ENCODE results near the gene IMMP2L.
"Not testable (repeated sequence)": the region's sequence is repeated elsewhere in the genome, so short reads cannot be mapped to it uniquely, and the experiment has no call there.

The IMMP2L gene

GRCh38 chr7:111561904-111562732 is at the start of gene IMMP2L:
IMMP2L (minus strand) TSS chr7:111562492.
- DNase-seq = no peak

GRCh38 chr7:111609483-111610254 is 47.4 kb upstream of the IMMP2L start:
- DNase-seq = not testable (repeated sequence)

GRCh38 chr7:111607621-111608020 is 45.3 kb upstream of the IMMP2L start:
- DNase-seq = no peak

GRCh38 chr7:111605246-111605645 is 43.0 kb upstream of the IMMP2L start:
- no peak for DNase-seq

GRCh38 chr7:111600091-111600490 is 37.8 kb upstream of the IMMP2L start:
- DNase-seq = no peak

GRCh38 chr7:111595780-111596179 is 33.5 kb upstream of the IMMP2L start:
- no peak for DNase-seq

- DNase-seq = no peak
Measured at GRCh38 chr7:111594602-111595001, 32.3 kb upstream of the IMMP2L start.

GRCh38 chr7:111593343-111593742 is 31.1 kb upstream of the IMMP2L start:
- DNase-seq = no peak

GRCh38 chr7:111588065-111588433 is 25.8 kb upstream of the IMMP2L start:
- DNase-seq = no peak

GRCh38 chr7:111587410-111588064 is 25.2 kb upstream of the IMMP2L start:
- no peak for DNase-seq

- no peak for DNase-seq
Measured at GRCh38 chr7:111586711-111587409, 24.6 kb upstream of the IMMP2L start.

GRCh38 chr7:111581784-111582488 is 19.6 kb upstream of the IMMP2L start:
- not testable (repeated sequence) for DNase-seq

GRCh38 chr7:111581207-111581606 is 18.9 kb upstream of the IMMP2L start:
- DNase-seq = not testable (repeated sequence)

- no peak for DNase-seq
Measured at GRCh38 chr7:111578754-111579153, 16.5 kb upstream of the IMMP2L start.

GRCh38 chr7:111571720-111572119 is 9.4 kb upstream of the IMMP2L start:
- no peak for DNase-seq

GRCh38 chr7:111568870-111569462 is 6.7 kb upstream of the IMMP2L start:
- DNase-seq = no peak

- DNase-seq = no peak
Measured at GRCh38 chr7:111568419-111568818, 6.1 kb upstream of the IMMP2L start.

- no peak for DNase-seq
Measured at GRCh38 chr7:111564078-111564477, 1.8 kb upstream of the IMMP2L start.

- DNase-seq = no peak
Measured at GRCh38 chr7:111561654-111561903, 713 bp downstream of the IMMP2L start.

- no peak for DNase-seq
Measured at GRCh38 chr7:111560773-111561653, 1.3 kb downstream of the IMMP2L start.

GRCh38 chr7:111558991-111559390 is 3.3 kb downstream of the IMMP2L start:
- no peak for DNase-seq

Data from NCI-H2081 treated with DMSO at 0.1 percent for 48 hours (cell line).